Endothelial cell of umbilical vein (primary cell): ENCODE measurements around the gene GAL3ST2. TPM values are rescaled to one million over a fixed set of nuclear protein-coding genes. Genes with fewer than 3 reads are reported as not detected.

ENCODE experiments used
- BruUV-seq: library from RNA; stranded (reverse); fragments of 400-500 nt; replicated peaks from 2 replicates; lab custom pipeline; 2021; lab: Mats Ljungman, UMichigan
- CTCF ChIA-PET: fragments of 300-600, 350-600 bp; sonication (Branson Sonifier 250); formaldehyde crosslinking; loops from one replicate; lab custom pipeline; 2021; ENCODE audit warnings: antibody characterized with exemption, inconsistent platforms; lab: Charles Lee
- POLR2A ChIA-PET: fragments of 300-600, 350-600 bp; sonication (Branson Sonifier 250); formaldehyde crosslinking; loops from one replicate; lab custom pipeline; 2021; ENCODE audit warnings: antibody characterized with exemption, inconsistent platforms; lab: Charles Lee
- DNase-seq: peaks from one replicate; pipeline ENCODE4 v3.0.0-alpha.2; 2011; ENCODE audit warnings: low read depth, low spot score
- FAIRE-seq: peaks from 2 replicates; lab custom pipeline; 2011; peaks lifted over from hg19 to GRCh38; lab: Jason Lieb, UNC
- H2AFZ ChIP-seq: 2 replicates; pipeline ENCODE4 v1.6.0; 2012; ENCODE audit warnings: low read depth, low read length, control low read depth, inconsistent platforms
- H3K27ac ChIP-seq: 2 replicates; pipeline ENCODE4 v1.5.1; 2011; ENCODE audit warnings: low read depth, mild to moderate bottlenecking, control low read depth, low read length, moderate library complexity; ENCODE audit not compliant: insufficient read depth
- H3K27me3 ChIP-seq, 2 experiments: 2 replicates each; pipeline versions ENCODE4 v1.6.0 to v1.6.1; 2011; ENCODE audit warnings: low read length in 2 of 2, mixed read lengths in 1 of 2; ENCODE audit not compliant: control insufficient read depth in 2 of 2, insufficient read depth in 2 of 2
- H3K36me3 ChIP-seq, 2 experiments: 2 replicates in 1 of 2; 3 replicates in 1 of 2; pipeline ENCODE4 v1.5.1; 2011; ENCODE audit warnings: low read length in 2 of 2, mild to moderate bottlenecking in 1 of 2, moderate library complexity in 1 of 2; ENCODE audit not compliant: control insufficient read depth in 2 of 2, insufficient read depth in 2 of 2; ENCODE audit errors: extremely low read depth in 1 of 2
- H3K4me1 ChIP-seq: 3 replicates; pipeline ENCODE4 v1.5.1; 2011; ENCODE audit warnings: mild to moderate bottlenecking, low read length; ENCODE audit not compliant: control insufficient read depth, insufficient read depth; ENCODE audit errors: extremely low read depth
- H3K4me2 ChIP-seq: 2 replicates; pipeline ENCODE4 v1.6.1; 2011; ENCODE audit warnings: low read length, control low read depth, mixed read lengths; ENCODE audit not compliant: insufficient read depth
- H3K4me3 ChIP-seq, 3 experiments: fragments of 200-600 bp in 1 of 3; sonication (generic), shearing (Covaris generic) in 1 of 3; replicated peaks in 1 of 3; 2 replicates each; pipeline ENCODE4 v1.5.1; 2011 to 2016; ENCODE audit warnings: control low read depth in 3 of 3, low read length in 3 of 3, mild to moderate bottlenecking in 2 of 3, inconsistent platforms in 1 of 3, low read depth in 1 of 3, moderate library complexity in 1 of 3; ENCODE audit not compliant: insufficient read depth in 1 of 3
- H3K79me2 ChIP-seq: 2 replicates; pipeline ENCODE4 v1.6.0; 2012; ENCODE audit warnings: low read length, inconsistent platforms; ENCODE audit not compliant: control insufficient read depth, insufficient read depth
- H3K9ac ChIP-seq: replicated peaks from 2 replicates; pipeline ENCODE3; 2011; ENCODE audit warnings: low read length, control low read depth; ENCODE audit not compliant: insufficient read depth; ENCODE audit errors: extremely low read depth
- H3K9me1 ChIP-seq: replicated peaks from 3 replicates; pipeline ENCODE4 v1.6.0; 2011; ENCODE audit warnings: mild to moderate bottlenecking, low read length; ENCODE audit not compliant: control insufficient read depth, insufficient read depth; ENCODE audit errors: extremely low read depth
- H3K9me3 ChIP-seq: replicated peaks from 2 replicates; pipeline ENCODE4 v1.5.1; 2012; ENCODE audit warnings: low read length, inconsistent platforms; ENCODE audit not compliant: control insufficient read depth, insufficient read depth
- H4K20me1 ChIP-seq: replicated peaks from 2 replicates; pipeline ENCODE3; 2011; ENCODE audit warnings: mild to moderate bottlenecking, low read length; ENCODE audit not compliant: control insufficient read depth, insufficient read depth; ENCODE audit errors: extremely low read depth
- CTCF ChIP-seq, 2 donors: IDR thresholded peaks; 1 replicate in 1 of 2; 2 replicates in 1 of 2; pipeline ENCODE4 v1.5.1; 2011; ENCODE audit warnings: low read length in 2 of 2, mild to moderate bottlenecking in 2 of 2, moderate library complexity in 2 of 2, control low read depth in 1 of 2, inconsistent platforms in 1 of 2, low read depth in 1 of 2; ENCODE audit not compliant: insufficient read depth in 1 of 2; ENCODE audit errors: extremely low read depth in 1 of 2
- EZH2 ChIP-seq: IDR thresholded peaks from 2 replicates; pipeline ENCODE4 v1.6.1; 2012; ENCODE audit warnings: borderline replicate concordance, low read depth, mild to moderate bottlenecking, moderate library complexity, low read length, inconsistent platforms; ENCODE audit not compliant: severe bottlenecking
- FOS ChIP-seq: IDR thresholded peaks from 2 replicates; pipeline ENCODE4 v1.6.1; 2011; ENCODE audit warnings: mild to moderate bottlenecking, low read length, moderate library complexity, borderline replicate concordance; ENCODE audit not compliant: insufficient read depth
- GATA2 ChIP-seq: IDR thresholded peaks from 2 replicates; pipeline ENCODE4 v1.7.0; 2011; ENCODE audit warnings: low read depth, mild to moderate bottlenecking, moderate library complexity, mixed read lengths, low read length; ENCODE audit not compliant: insufficient read length, insufficient read depth
- JUN ChIP-seq: IDR thresholded peaks from 2 replicates; pipeline ENCODE4 v1.6.1; 2011; ENCODE audit warnings: borderline replicate concordance, low read depth; ENCODE audit not compliant: insufficient read length, insufficient read depth
- MAX ChIP-seq: IDR thresholded peaks from 2 replicates; pipeline ENCODE4 v1.6.1; 2011; ENCODE audit not compliant: insufficient read depth, insufficient read length
- MYC ChIP-seq: IDR thresholded peaks from one replicate; pipeline ENCODE4 v1.6.1; 2011; ENCODE audit warnings: mild to moderate bottlenecking, low read depth, low read length
- POLR2A ChIP-seq: IDR thresholded peaks from 2 replicates; pipeline ENCODE4 v1.6.1; 2012; ENCODE audit warnings: low read depth, mild to moderate bottlenecking, control low read depth, low read length
- POLR2AphosphoS5 ChIP-seq: IDR thresholded peaks from 2 replicates; pipeline ENCODE4 v1.6.1; 2012; ENCODE audit warnings: low read depth, mild to moderate bottlenecking, control low read depth, low read length, moderate library complexity; ENCODE audit not compliant: insufficient read depth
- dilution Hi-C: fragments of 300-500 bp; cut with MboI; formaldehyde crosslinking; loops from one replicate; pipeline ENCODE4 v1.15.0; 2019; ENCODE audit warnings: low sequenced_read_pairs; ENCODE audit not compliant: extremely low pct_ligation_motif_present
- intact Hi-C: fragments of 100-400 bp; cut with micrococcal nuclease; formaldehyde crosslinking; loops from one replicate; pipeline ENCODE4 v1.10.0; 2022
- polyA plus RNA-seq, 4 experiments: library from polyadenylated mRNA; depleted of rRNA in 3 of 4; stranded (reverse) in 3 of 4; unstranded in 1 of 4; fragments of >200 nt; gene quantifications; 2 replicates each; pipeline versions ENCODE4 v1.2.1 to v1.2.3, GENCODE V29; 2011 to 2012; ENCODE audit warnings: missing spikeins in 1 of 4
- total RNA-seq: library from RNA; stranded (reverse); gene quantifications from 2 replicates; pipeline ENCODE4 v1.2.3, GENCODE V29; 2021

The GAL3ST2 gene
- total and polyA plus RNA-seq, 2 donors (not counting 3 experiments of a cell fraction or from before 2014, with no cell fraction given): not detected

DNA sequence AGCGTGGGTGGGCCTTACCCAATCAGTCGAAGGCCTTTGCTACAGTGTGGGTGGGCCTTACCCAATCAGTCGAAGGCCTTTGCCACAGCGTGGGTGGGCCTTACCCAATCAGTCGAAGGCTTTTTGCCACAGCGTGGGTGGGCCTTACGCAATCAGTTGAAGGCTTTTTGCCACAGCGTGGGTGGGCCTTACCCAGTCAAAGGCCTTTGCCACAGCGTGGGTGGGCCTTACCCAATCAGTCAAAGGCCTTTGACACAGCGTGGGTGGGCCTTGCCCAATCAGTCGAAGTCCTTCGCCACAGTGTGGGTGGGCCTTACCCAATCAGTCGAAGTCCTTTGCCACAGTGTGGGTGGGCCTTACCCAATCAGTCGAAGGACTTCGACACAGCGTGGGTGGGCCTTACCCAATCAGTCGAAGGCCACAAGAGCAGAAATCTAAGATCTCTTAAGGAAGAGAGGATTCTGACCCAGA lies 16.3 kb upstream of the GAL3ST2 start:
- no peak for DNase-seq
- dilution Hi-C loops: no loop called here
- Histone ChIP-seq H3K79me2 (no peaks in the 10 kb centered on the region), H3K36me3 (peaks cover 0 to 4% of the 10 kb centered on the region in 2 experiments), H3K4me1 (no peaks in the 10 kb centered on the region), H3K27ac (no peak overlapping the region), H3K4me3 (no peak overlapping the region), H3K9me1 (no peaks in the 10 kb centered on the region), H3K27me3 (no peaks in the 10 kb centered on the region), H3K4me2 (no peak overlapping the region), H4K20me1 (no peaks in the 10 kb centered on the region), H3K9ac (no peak overlapping the region), H3K9me3 (no peaks in the 10 kb centered on the region), H2AFZ (no peak overlapping the region)
- TF ChIP-seq FOS (no peak), POLR2AphosphoS5 (no peak), GATA2 (no peak), EZH2 (no peak), JUN (no peak), POLR2A (no peak), CTCF (IDR thresholded peaks at IDR 0.05; ENCODE audit: extremely low read depth in 1 of 2, insufficient read depth in 1 of 2, low read depth in 1 of 2, low read length in 2 of 2) (no peak), MAX (no peak), MYC (no peak)
- BruUV-seq: no TSS peak
- intact Hi-C loops: no loop called here
- FAIRE-seq: no peak
- ChIA-PET CTCF (no interaction called here), POLR2A (no interaction called here)
